Activated naive CD4-positive, alpha-beta T cell treated with anti-CD3 and anti-CD28 coated beads, Interleukin-2, amount 50 U/mL, for 72 hours (primary cell): ENCODE data around the gene KIR2DL3. TPM values are rescaled to one million over a fixed set of nuclear protein-coding genes. Genes with fewer than 3 reads are reported as not detected.
"Not testable (repeated sequence)": the region's sequence is repeated elsewhere in the genome, so short reads cannot be mapped to it uniquely, and the experiment has no call there.

Experiments used
- ATAC-seq, 2 donors: fragments of 150-1000 bp; cut with Tn5 transposase; 2 replicates each; pipeline ENCODE4 v1.10.0; 2021; ENCODE audit warnings: mild to moderate bottlenecking in 2 of 2, moderate library complexity in 2 of 2
- DNase-seq, 2 donors: peaks; one replicate each; pipeline ENCODE4 v3.0.0; 2021 to 2022; ENCODE audit warnings: low spot score in 2 of 2
- H3K27ac Mint-ChIP-seq, 2 donors: one replicate each; pipeline ENCODE4 v1.8.0; 2022; ENCODE audit warnings: mild to moderate bottlenecking in 2 of 2, mixed read lengths in 2 of 2
- H3K36me3 Mint-ChIP-seq, 2 donors: one replicate each; pipeline ENCODE4 v1.8.0; 2022; ENCODE audit warnings: mixed read lengths in 2 of 2
- H3K9me3 Mint-ChIP-seq, 2 donors: one replicate each; pipeline ENCODE4 v1.8.0; 2022; ENCODE audit warnings: mixed read lengths in 2 of 2
- total RNA-seq, 2 donors: library from RNA; stranded (reverse); gene quantifications; one replicate each; pipeline ENCODE4 v1.2.3, GENCODE V29; 2022

KIR2DL3 gene
- total RNA-seq, 2 donors from 2014 or later: 0.27 TPM; not detected in 1

- not testable (repeated sequence) for H3K9me3 Mint-ChIP-seq, H3K27ac Mint-ChIP-seq, H3K36me3 Mint-ChIP-seq, ATAC-seq, DNase-seq
Measured at GRCh38 chr19:54772666-54773065, 34.4 kb downstream of the KIR2DL3 start.

DNA sequence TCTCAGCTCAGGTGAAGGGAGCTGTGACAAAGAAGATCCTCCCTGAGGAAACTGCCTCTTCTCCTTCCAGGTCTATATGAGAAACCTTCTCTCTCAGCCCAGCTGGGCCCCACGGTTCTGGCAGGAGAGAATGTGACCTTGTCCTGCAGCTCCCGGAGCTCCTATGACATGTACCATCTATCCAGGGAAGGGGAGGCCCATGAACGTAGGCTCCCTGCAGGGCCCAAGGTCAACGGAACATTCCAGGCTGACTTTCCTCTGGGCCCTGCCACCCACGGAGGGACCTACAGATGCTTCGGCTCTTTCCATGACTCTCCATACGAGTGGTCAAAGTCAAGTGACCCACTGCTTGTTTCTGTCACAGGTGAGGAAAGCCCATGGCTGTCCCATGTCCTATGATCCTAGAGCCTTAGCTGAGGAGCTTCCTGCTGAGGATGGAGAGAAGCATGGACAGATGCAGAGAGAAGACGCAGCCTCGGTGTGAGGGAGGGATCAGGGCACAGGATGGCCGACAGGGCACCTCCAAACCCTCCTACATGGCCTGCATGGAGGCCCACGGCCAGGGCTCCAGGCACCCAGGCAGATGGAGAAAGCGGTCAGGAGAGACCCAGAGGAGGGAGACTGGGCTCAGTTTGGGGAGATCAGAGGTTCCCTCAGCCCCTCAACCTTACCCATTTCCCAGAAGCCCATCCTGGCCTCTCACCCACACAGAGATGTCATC lies 36.9 kb downstream of the KIR2DL3 start:
- not testable (repeated sequence) for ATAC-seq, H3K36me3 Mint-ChIP-seq, DNase-seq, H3K9me3 Mint-ChIP-seq, H3K27ac Mint-ChIP-seq

DNA sequence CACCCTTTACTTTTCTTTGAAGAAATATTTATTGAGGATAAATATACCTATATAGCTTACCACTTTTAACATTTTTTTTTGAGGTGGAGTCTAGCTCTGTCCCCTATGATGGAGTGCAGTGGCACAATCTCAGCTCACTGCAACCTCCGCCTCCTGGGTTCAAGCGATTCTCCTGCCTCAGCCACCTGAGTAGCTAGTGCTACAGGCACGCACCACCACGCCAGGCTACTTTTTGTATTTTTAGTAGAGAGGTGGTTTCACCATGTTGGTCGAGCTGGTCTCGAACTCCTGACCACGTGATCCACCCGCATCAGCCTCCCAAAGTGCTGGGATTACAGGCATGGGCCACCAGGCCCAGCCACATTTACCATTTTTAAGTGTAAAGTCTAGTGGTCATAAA lies 37.5 kb downstream of the KIR2DL3 start:
- H3K9me3 Mint-ChIP-seq, H3K36me3 Mint-ChIP-seq: not testable (repeated sequence)

GRCh38 chr19:54777851-54778250 lies 39.5 kb downstream of the KIR2DL3 start:
- H3K36me3 Mint-ChIP-seq, DNase-seq, ATAC-seq, H3K27ac Mint-ChIP-seq, H3K9me3 Mint-ChIP-seq: not testable (repeated sequence)

More for the DNA sequence above, 37.5 kb downstream of the KIR2DL3 start:
- DNase-seq, ATAC-seq, H3K27ac Mint-ChIP-seq: not testable (repeated sequence)

DNA sequence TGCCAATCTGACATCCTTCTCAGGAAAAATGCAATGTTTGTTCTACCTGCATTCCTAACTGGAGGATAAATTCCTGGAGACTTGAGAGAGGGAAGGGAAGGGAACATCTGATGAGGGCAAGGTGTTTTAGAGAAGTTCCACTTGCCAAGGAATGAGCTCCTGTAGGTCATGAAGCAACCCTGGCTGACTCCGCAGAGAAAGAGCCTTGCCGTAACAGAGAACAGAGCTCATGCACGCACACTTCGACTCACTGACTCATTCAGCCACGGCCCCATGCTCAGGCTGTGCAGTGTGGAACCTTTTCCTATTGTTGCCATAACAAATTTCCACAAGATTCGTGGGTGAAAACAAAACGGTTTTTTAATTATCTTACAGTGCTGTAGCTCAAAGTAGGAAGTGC lies 40.6 kb downstream of the KIR2DL3 start:
- not testable (repeated sequence) for H3K27ac Mint-ChIP-seq, DNase-seq, H3K36me3 Mint-ChIP-seq, ATAC-seq
- H3K9me3 Mint-ChIP-seq: peaks cover 0 to 14% of the 10 kb centered on the region in 2 donors

- not testable (repeated sequence) for H3K36me3 Mint-ChIP-seq, DNase-seq, ATAC-seq, H3K27ac Mint-ChIP-seq
- peaks cover 0 to 14% of the 10 kb centered on the region in 2 donors for H3K9me3 Mint-ChIP-seq
Measured at GRCh38 chr19:54782916-54783315, 44.6 kb downstream of the KIR2DL3 start.

GRCh38 chr19:54786091-54786723 lies 47.9 kb downstream of the KIR2DL3 start:
- H3K9me3 Mint-ChIP-seq: peaks cover 0 to 13% of the 10 kb centered on the region in 2 donors
- H3K27ac Mint-ChIP-seq, ATAC-seq, H3K36me3 Mint-ChIP-seq, DNase-seq: not testable (repeated sequence)

GRCh38 chr19:54788154-54788553 lies 49.8 kb downstream of the KIR2DL3 start:
- H3K27ac Mint-ChIP-seq, DNase-seq, H3K36me3 Mint-ChIP-seq, ATAC-seq, H3K9me3 Mint-ChIP-seq: not testable (repeated sequence)

GRCh38 chr19:54790711-54791110 lies 52.4 kb downstream of the KIR2DL3 start:
- Mint-ChIP-seq H3K27ac (no peak overlapping the region), H3K36me3 (no peaks in the 10 kb centered on the region), H3K9me3 (no peaks in the 10 kb centered on the region)
- DNase-seq (no peak), ATAC-seq (no peak)

DNA sequence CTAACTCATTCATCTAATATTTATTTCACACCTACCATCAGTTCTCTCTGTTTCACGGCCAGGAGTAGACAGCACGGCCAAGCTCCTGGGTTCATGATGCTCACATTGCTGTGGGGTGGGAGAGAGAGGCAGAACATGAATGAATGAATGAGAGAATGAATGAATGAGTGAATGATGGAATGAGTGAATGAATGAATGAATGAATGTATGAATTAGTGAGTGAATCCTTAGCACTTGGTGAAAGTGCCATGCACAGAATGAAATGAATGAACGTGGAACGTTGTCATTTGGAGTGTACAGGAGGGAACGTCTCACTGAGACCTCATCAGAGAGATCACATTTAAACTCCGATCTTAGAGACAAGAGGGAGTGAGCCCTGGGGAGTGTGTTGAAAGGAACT lies 53.2 kb downstream of the KIR2DL3 start:
- ATAC-seq: no peak
- Mint-ChIP-seq H3K9me3 (no peaks in the 10 kb centered on the region), H3K27ac (no peak overlapping the region), H3K36me3 (no peaks in the 10 kb centered on the region)
- DNase-seq: no peak

- DNase-seq (no peak), ATAC-seq (peak in 1 of 2 donors; percentile 24)
- Mint-ChIP-seq H3K9me3 (no peaks in the 10 kb centered on the region), H3K27ac (peak overlapping the region in 1 of 2 donors; percentile 47), H3K36me3 (no peaks in the 10 kb centered on the region)
Measured at GRCh38 chr19:54792814-54793213, 54.5 kb downstream of the KIR2DL3 start.

DNA sequence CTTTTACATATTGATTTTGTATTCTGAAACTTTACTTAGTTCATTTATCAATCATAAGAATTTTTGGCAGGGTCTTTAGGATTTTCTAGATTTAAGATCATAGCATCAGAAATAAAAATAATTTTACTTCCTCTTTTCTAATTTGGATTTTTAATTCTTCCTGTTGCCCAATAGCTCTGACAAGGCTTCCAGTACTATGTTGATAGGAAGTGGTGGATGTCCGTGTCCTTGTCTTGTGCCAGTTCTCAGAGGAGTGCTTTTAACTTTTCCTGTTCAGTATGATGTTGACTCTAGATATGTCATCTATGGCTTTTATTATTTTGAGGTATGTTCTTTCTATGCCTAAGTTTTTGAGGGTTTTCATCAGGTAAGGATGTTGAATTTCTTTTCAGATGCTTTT lies 57.4 kb downstream of the KIR2DL3 start:
- ATAC-seq (no peak), DNase-seq (no peak)
- peaks cover 0 to 6% of the 10 kb centered on the region in 2 donors for H3K36me3 Mint-ChIP-seq
- no peak overlapping the region for H3K27ac Mint-ChIP-seq
- peaks cover 0 to 8% of the 10 kb centered on the region in 2 donors for H3K9me3 Mint-ChIP-seq

Other genes starting within 250 kb of the KIR2DL3 start
- gene LAIR2, start 235.7 kb upstream of the KIR2DL3 start, total RNA-seq: 1 to 10 TPM; 1.7 to 8.4 TPM
- not detected for gene LILRA2, start 164.7 kb upstream of the KIR2DL3 start, total RNA-seq
- gene LILRA1, start 144.9 kb upstream of the KIR2DL3 start, total RNA-seq: not detected
- gene LILRB1, start 108.0 kb upstream of the KIR2DL3 start, total RNA-seq: under 1 TPM; 0.31 to 0.34 TPM
- gene LILRB4, start 75.5 kb upstream of the KIR2DL3 start, total RNA-seq: not detected
- gene KIR3DL3, start 14.1 kb upstream of the KIR2DL3 start, total RNA-seq: not detected
- not detected for gene KIR2DL1, start 31.3 kb downstream of the KIR2DL3 start, total RNA-seq
- gene KIR2DL4, start 65.1 kb downstream of the KIR2DL3 start, total RNA-seq: under 1 TPM in 1 of 2 donors, not detected in 1; 0.25 TPM
- under 1 TPM; 0.18 to 0.23 TPM for gene KIR3DL1, start 78.0 kb downstream of the KIR2DL3 start, total RNA-seq
- gene KIR2DS4, start 94.2 kb downstream of the KIR2DL3 start, total RNA-seq: under 1 TPM; 0.18 to 0.45 TPM
- gene KIR3DL2, start 111.9 kb downstream of the KIR2DL3 start, total RNA-seq: 1 to 10 TPM in 1 of 2 donors, under 1 TPM in 1; 0.98 to 1.1 TPM
- gene FCAR, start 135.7 kb downstream of the KIR2DL3 start, total RNA-seq: not detected
- gene NCR1, start 167.6 kb downstream of the KIR2DL3 start, total RNA-seq: under 1 TPM; 0.61 to 0.89 TPM
- not detected for gene NLRP7, start 209.0 kb downstream of the KIR2DL3 start, total RNA-seq
- 1 to 10 TPM; 2.3 to 7.0 TPM for gene NLRP2, start 227.9 kb downstream of the KIR2DL3 start, total RNA-seq